HEK293 (cell line): Measurements from ENCODE around the gene ABCC11.
A peak's percentile ranks its signal among the peaks of the same experiment; 100 is the strongest.

Experiments
- CTCF ChIA-PET: fragments of 350-600 bp; formaldehyde crosslinking; extraction: SDS; loops from one replicate; lab custom pipeline; 2021; ENCODE audit warnings: antibody characterized with exemption; lab: Yijun Ruan, JAX
- POLR2A ChIA-PET: fragments of 300-600 bp; formaldehyde crosslinking; extraction: SDS; loops from one replicate; lab custom pipeline; 2020; ENCODE audit warnings: antibody characterized with exemption, inconsistent platforms; lab: Yijun Ruan, JAX
- H3K27ac ChIP-seq: fragments of 200-500 bp; sonication (Bioruptor generic); 2 replicates; pipeline ENCODE4 v1.5.1; 2014; ENCODE audit warnings: low read depth, low read length, control low read depth, inconsistent platforms; ENCODE audit errors: extremely low read depth
- H3K36me3 ChIP-seq, 2 experiments: fragments of 200-500 bp in 1 of 2; sonication (Bioruptor generic) in 1 of 2; 1 replicate in 1 of 2; 2 replicates in 1 of 2; pipeline ENCODE4 v1.5.1; 2014 to 2017; ENCODE audit warnings: inconsistent platforms in 2 of 2, low read length in 2 of 2; ENCODE audit not compliant: control insufficient read depth in 2 of 2, insufficient read depth in 1 of 2
- H3K4me1 ChIP-seq: fragments of 200-500 bp; sonication (Bioruptor generic); 2 replicates; pipeline ENCODE4 v1.5.1; 2014; ENCODE audit warnings: mild to moderate bottlenecking, low read length, inconsistent platforms; ENCODE audit not compliant: control insufficient read depth, insufficient read depth
- H3K4me3 ChIP-seq: 2 replicates; pipeline ENCODE4 v1.5.1; 2011; ENCODE audit warnings: low read depth, mild to moderate bottlenecking, control low read depth, low read length, moderate library complexity
- H3K9me3 ChIP-seq: fragments of 200-500 bp; sonication (Bioruptor generic); 2 replicates; pipeline ENCODE4 v1.5.1; 2014; ENCODE audit warnings: low read depth, low read length, inconsistent platforms; ENCODE audit not compliant: control insufficient read depth, insufficient read depth
- GFI1B ChIP-seq: fragments of 450-650 bp; formaldehyde crosslinking; IDR thresholded peaks from 2 replicates; pipeline ENCODE4 v1.5.1; 2016; ENCODE audit warnings: missing biosample characterization, missing genetic modification characterization
- GLI2 ChIP-seq: fragments of 450-650 bp; formaldehyde crosslinking; IDR thresholded peaks from 2 replicates; pipeline ENCODE4; 2017; ENCODE audit warnings: missing biosample characterization, missing genetic modification characterization, low read depth, borderline replicate concordance
- GLIS1 ChIP-seq: fragments of 450-650 bp; formaldehyde crosslinking; IDR thresholded peaks from 2 replicates; pipeline ENCODE4 v1.5.1; 2016; ENCODE audit warnings: missing biosample characterization, missing genetic modification characterization
- HOXD13 ChIP-seq: sonication (generic); formaldehyde crosslinking; IDR thresholded peaks from 2 replicates; pipeline ENCODE4 v1.8.0; 2022; ENCODE audit warnings: missing genetic modification reagents, borderline replicate concordance
- IKZF3 ChIP-seq: fragments of 450-650 bp; IDR thresholded peaks from 2 replicates; pipeline ENCODE4 v1.5.0; 2018; ENCODE audit warnings: missing biosample characterization, mild to moderate bottlenecking, missing genetic modification characterization, moderate library complexity
- KLF1 ChIP-seq: fragments of 450-650 bp; formaldehyde crosslinking; IDR thresholded peaks from 2 replicates; pipeline ENCODE4 v1.5.1; 2016; ENCODE audit warnings: missing biosample characterization, missing genetic modification characterization
- PRDM1 ChIP-seq: fragments of 450-650 bp; formaldehyde crosslinking; IDR thresholded peaks from 2 replicates; pipeline ENCODE4; 2016; ENCODE audit warnings: missing biosample characterization, missing genetic modification characterization
- TCF7L2 ChIP-seq: IDR thresholded peaks from 2 replicates; pipeline ENCODE4 v1.6.1; 2011; ENCODE audit warnings: low read depth, mild to moderate bottlenecking, inconsistent platforms, low read length, moderate library complexity, borderline replicate concordance
- ZFP37 ChIP-seq: fragments of 450-650 bp; formaldehyde crosslinking; IDR thresholded peaks from 2 replicates; pipeline ENCODE4 v1.5.1; 2016; ENCODE audit warnings: missing biosample characterization, missing genetic modification characterization
- ZIC2 ChIP-seq: fragments of 450-650 bp; formaldehyde crosslinking; IDR thresholded peaks from 2 replicates; pipeline ENCODE4 v1.5.1; 2016; ENCODE audit warnings: missing biosample characterization, missing genetic modification characterization
- ZNF114 ChIP-seq: fragments of 450-650 bp; formaldehyde crosslinking; IDR thresholded peaks from 2 replicates; pipeline ENCODE4 v1.5.0; 2017; ENCODE audit warnings: missing biosample characterization, missing genetic modification characterization
- ZNF155 ChIP-seq: fragments of 450-650 bp; formaldehyde crosslinking; IDR thresholded peaks from 2 replicates; pipeline ENCODE4 v1.5.1; 2016; ENCODE audit warnings: missing biosample characterization, missing genetic modification characterization
- ZNF184 ChIP-seq: fragments of 450-650 bp; IDR thresholded peaks from 2 replicates; pipeline ENCODE4 v1.5.1; 2018; ENCODE audit warnings: missing biosample characterization, mild to moderate bottlenecking, missing genetic modification characterization
- ZNF211 ChIP-seq: fragments of 450-650 bp; formaldehyde crosslinking; IDR thresholded peaks from 2 replicates; pipeline ENCODE4 v1.5.1; 2016; ENCODE audit warnings: low read depth, missing biosample characterization, missing genetic modification characterization
- ZNF214 ChIP-seq: fragments of 450-650 bp; formaldehyde crosslinking; IDR thresholded peaks from 2 replicates; pipeline ENCODE4 v1.5.1; 2017; ENCODE audit warnings: missing biosample characterization, mild to moderate bottlenecking, missing genetic modification characterization, borderline replicate concordance
- ZNF23 ChIP-seq: fragments of 450-650 bp; formaldehyde crosslinking; IDR thresholded peaks from 2 replicates; pipeline ENCODE4 v1.5.1; 2016; ENCODE audit warnings: missing biosample characterization, missing genetic modification characterization, borderline replicate concordance
- ZNF335 ChIP-seq: fragments of 450-650 bp; formaldehyde crosslinking; conservative IDR thresholded peaks from 2 replicates; pipeline ENCODE4 v1.5.1; 2016; ENCODE audit warnings: missing biosample characterization, missing genetic modification characterization
- ZNF37A ChIP-seq: fragments of 450-650 bp; IDR thresholded peaks from 2 replicates; pipeline ENCODE4 v1.5.1; 2018; ENCODE audit warnings: missing biosample characterization, missing genetic modification characterization
- ZNF391 ChIP-seq: fragments of 450-650 bp; formaldehyde crosslinking; IDR thresholded peaks from 2 replicates; pipeline ENCODE4 v1.5.1; 2016; ENCODE audit warnings: low read depth, missing biosample characterization, missing genetic modification characterization, borderline replicate concordance
- ZNF394 ChIP-seq: fragments of 450-650 bp; formaldehyde crosslinking; IDR thresholded peaks from 2 replicates; pipeline ENCODE4 v1.5.1; 2016; ENCODE audit warnings: missing biosample characterization, missing genetic modification characterization, mild to moderate bottlenecking, moderate library complexity, borderline replicate concordance
- ZNF529 ChIP-seq: fragments of 450-650 bp; formaldehyde crosslinking; IDR thresholded peaks from 2 replicates; pipeline ENCODE4 v1.5.1; 2017; ENCODE audit warnings: missing genetic modification characterization, missing biosample characterization; ENCODE audit not compliant: insufficient replicate concordance
- ZNF600 ChIP-seq: fragments of 450-650 bp; formaldehyde crosslinking; IDR thresholded peaks from 2 replicates; pipeline ENCODE4 v1.5.1; 2016; ENCODE audit warnings: missing biosample characterization, missing genetic modification characterization
- ZNF610 ChIP-seq: fragments of 450-650 bp; formaldehyde crosslinking; IDR thresholded peaks from 2 replicates; pipeline ENCODE4 v1.5.1; 2016; ENCODE audit warnings: missing biosample characterization, missing genetic modification characterization, borderline replicate concordance
- ZNF660 ChIP-seq: fragments of 450-650 bp; IDR thresholded peaks from 2 replicates; pipeline ENCODE4 v1.5.1; 2018; ENCODE audit warnings: missing biosample characterization, mild to moderate bottlenecking, missing genetic modification characterization
- ZNF76 ChIP-seq: fragments of 450-650 bp; formaldehyde crosslinking; IDR thresholded peaks from 2 replicates; pipeline ENCODE4; 2016; ENCODE audit warnings: low read depth, missing biosample characterization, missing genetic modification characterization, borderline replicate concordance
- ZSCAN30 ChIP-seq: fragments of 450-650 bp; IDR thresholded peaks from 2 replicates; pipeline ENCODE4 v1.5.1; 2018; ENCODE audit warnings: missing biosample characterization, mild to moderate bottlenecking, missing genetic modification characterization, moderate library complexity
- TF ChIP-seq, protein P1 (sequence below): fragments of 450-650 bp; IDR thresholded peaks from 2 replicates; pipeline ENCODE4 v1.5.1; 2018; ENCODE audit warnings: missing biosample characterization, mild to moderate bottlenecking, missing genetic modification characterization
- TF ChIP-seq, protein P2 (sequence below): fragments of 450-650 bp; formaldehyde crosslinking; IDR thresholded peaks from 2 replicates; pipeline ENCODE4 v1.5.1; 2016; ENCODE audit warnings: missing biosample characterization, missing genetic modification characterization
- TF ChIP-seq, protein P3 (sequence below): fragments of 450-650 bp; formaldehyde crosslinking; IDR thresholded peaks from 2 replicates; pipeline ENCODE4 v1.5.1; 2016; ENCODE audit warnings: missing biosample characterization, missing genetic modification characterization
- TF ChIP-seq, protein P4 (sequence below): fragments of 450-650 bp; formaldehyde crosslinking; IDR thresholded peaks from 2 replicates; pipeline ENCODE4 v1.5.1; 2016; ENCODE audit warnings: missing biosample characterization, missing genetic modification characterization

The ABCC11 gene

DNA sequence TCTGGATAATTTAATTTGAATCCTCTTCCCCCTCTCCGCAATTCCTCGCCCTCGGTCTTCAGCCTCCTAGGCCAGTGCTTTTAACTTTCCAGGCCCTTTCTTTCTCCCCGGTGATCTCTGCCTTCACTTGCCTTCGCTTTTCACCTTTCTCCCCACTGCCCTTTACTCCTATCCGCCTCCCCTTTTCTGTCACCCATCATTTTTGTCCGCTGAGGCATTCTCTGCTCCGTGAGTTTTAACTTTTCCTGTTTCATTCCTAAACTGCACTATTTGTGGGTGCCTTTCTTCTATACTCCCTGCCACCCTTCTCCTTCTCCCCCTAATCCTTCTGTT is 2.5 kb downstream of the ABCC11 start:
- POLR2A ChIA-PET, result no interaction called here
- no peak for TF ChIP-seq ZNF23 (tag by site-specific recombination)
- TF ChIP-seq ZNF214 (tag by site-specific recombination), result no peak
- TF ChIP-seq ZNF610 (tag by site-specific recombination), result no peak
- TF ChIP-seq ZIC2, result no peak
- peak; percentile 99 for TF ChIP-seq PRDM1 (tag by site-specific recombination)
- TF ChIP-seq TCF7L2, result no peak
- TF ChIP-seq, protein P1, sequence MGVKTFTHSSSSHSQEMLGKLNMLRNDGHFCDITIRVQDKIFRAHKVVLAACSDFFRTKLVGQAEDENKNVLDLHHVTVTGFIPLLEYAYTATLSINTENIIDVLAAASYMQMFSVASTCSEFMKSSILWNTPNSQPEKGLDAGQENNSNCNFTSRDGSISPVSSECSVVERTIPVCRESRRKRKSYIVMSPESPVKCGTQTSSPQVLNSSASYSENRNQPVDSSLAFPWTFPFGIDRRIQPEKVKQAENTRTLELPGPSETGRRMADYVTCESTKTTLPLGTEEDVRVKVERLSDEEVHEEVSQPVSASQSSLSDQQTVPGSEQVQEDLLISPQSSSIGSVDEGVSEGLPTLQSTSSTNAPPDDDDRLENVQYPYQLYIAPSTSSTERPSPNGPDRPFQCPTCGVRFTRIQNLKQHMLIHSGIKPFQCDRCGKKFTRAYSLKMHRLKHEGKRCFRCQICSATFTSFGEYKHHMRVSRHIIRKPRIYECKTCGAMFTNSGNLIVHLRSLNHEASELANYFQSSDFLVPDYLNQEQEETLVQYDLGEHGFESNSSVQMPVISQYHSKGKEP (tag by site-specific recombination), result no peak
- TF ChIP-seq ZNF660 (tag by site-specific recombination), result no peak
- TF ChIP-seq ZNF335, result peak; percentile 35; the same call in 1 of the 2 replicates
- TF ChIP-seq ZNF211, result no peak
- TF ChIP-seq ZNF155, result no peak
- TF ChIP-seq ZNF600 (tag by site-specific recombination), result no peak
- TF ChIP-seq ZNF391 (tag by site-specific recombination), result no peak
- no peak for TF ChIP-seq ZNF37A
- TF ChIP-seq, all 188 proteins: peak for 2
- Histone ChIP-seq H3K4me1 (peaks cover 2% of the 10 kb centered on the region), H3K27ac (peak overlapping the region; percentile 94), H3K9me3 (no peaks in the 10 kb centered on the region), H3K4me3 (peak overlapping the region; percentile 82), H3K36me3 (no peaks in the 10 kb centered on the region; a peak in 1 of 3 replicates)
- CTCF ChIA-PET, result interaction anchor here (0.5 to 0.8 kb wide), 3 partner anchors 12 to 796 kb away, joined by 3 to 5 read pairs (median 3); no protein-coding TSS in a partner anchor

DNA sequence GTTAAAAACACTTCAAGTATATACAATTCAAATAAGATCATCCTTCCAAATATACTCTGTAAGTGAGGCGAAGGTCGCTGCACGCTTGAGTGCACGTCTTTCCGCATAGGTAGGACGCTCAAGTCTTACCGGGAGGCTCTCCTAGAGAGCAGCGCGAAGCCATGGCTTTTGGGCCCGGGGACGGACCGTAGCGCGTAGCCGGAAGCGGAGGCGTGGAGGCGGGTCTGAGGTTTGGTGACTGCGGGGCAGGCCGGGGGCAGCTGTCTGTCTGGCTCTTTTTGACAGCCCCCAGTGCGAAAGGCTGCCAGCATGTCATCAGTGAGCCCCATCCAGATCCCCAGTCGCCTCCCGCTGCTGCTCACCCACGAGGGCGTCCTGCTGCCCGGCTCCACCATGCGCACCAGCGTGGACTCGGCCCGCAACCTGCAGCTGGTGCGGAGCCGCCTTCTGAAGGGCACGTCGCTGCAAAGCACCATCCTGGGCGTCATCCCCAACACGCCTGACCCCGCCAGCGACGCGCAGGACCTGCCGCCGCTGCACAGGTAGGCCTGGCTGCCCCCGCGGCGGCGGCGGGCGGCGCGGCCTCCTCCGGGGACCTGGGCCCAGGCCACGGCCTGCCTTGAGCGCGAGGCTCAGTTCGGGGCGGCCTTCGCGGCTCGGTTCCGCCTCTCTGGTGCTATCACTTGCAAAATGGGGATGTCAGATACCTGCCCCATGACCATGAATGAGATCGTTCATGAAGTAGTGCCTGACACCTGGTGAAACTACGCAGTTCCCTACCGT is 3.1 kb downstream of the ABCC11 start, which contains the start of gene LONP2:
Gene LONP2, plus strand, starts transcription at position 221 of the 783 bp plus-strand sequence. Its CDS starts 89 bp downstream, at position 310.
- Histone ChIP-seq H3K27ac (peak within 1 kb of the TSS; percentile 94), H3K36me3 (no peaks in the 10 kb centered on the region; a peak in 1 of 3 replicates), H3K4me1 (peaks cover 2% of the 10 kb centered on the region), H3K4me3 (peak within 1 kb of the TSS; percentile 82), H3K9me3 (no peaks in the 10 kb centered on the region)
- CTCF ChIA-PET, result interaction anchor here (0.5 to 1.1 kb wide), 3 partner anchors 13 to 797 kb away, joined by 3 to 5 read pairs (median 3); no protein-coding TSS in a partner anchor
- POLR2A ChIA-PET, result no interaction called here
- TF ChIP-seq ZNF529 (no peak), ZNF394 (tag by site-specific recombination) (peak; percentile 36; the same call in 1 of the 2 replicates), GLI2 (no peak), ZNF184 (tag by site-specific recombination) (0 out of 2 replicates have a peak, but pooled peaks have one; percentile 25), GFI1B (tag by site-specific recombination) (no peak), ZFP37 (tag by site-specific recombination) (no peak), IKZF3 (tag by site-specific recombination) (no peak), KLF1 (tag by site-specific recombination) (peak; percentile 47), GLIS1 (tag by site-specific recombination) (peak; percentile 51; the same call in 1 of the 2 replicates), ZNF76 (tag by site-specific recombination) (peak; percentile 76), ZNF114 (tag by site-specific recombination) (no peak), HOXD13 (0 out of 2 replicates have a peak, but pooled peaks have one; percentile 38), ZSCAN30 (peak; percentile 21; the same call in 1 of the 2 replicates)
- TF ChIP-seq, protein P2, sequence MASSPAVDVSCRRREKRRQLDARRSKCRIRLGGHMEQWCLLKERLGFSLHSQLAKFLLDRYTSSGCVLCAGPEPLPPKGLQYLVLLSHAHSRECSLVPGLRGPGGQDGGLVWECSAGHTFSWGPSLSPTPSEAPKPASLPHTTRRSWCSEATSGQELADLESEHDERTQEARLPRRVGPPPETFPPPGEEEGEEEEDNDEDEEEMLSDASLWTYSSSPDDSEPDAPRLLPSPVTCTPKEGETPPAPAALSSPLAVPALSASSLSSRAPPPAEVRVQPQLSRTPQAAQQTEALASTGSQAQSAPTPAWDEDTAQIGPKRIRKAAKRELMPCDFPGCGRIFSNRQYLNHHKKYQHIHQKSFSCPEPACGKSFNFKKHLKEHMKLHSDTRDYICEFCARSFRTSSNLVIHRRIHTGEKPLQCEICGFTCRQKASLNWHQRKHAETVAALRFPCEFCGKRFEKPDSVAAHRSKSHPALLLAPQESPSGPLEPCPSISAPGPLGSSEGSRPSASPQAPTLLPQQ, result 0 out of 2 replicates have a peak, but pooled peaks have one; percentile 60
- TF ChIP-seq, protein P3, sequence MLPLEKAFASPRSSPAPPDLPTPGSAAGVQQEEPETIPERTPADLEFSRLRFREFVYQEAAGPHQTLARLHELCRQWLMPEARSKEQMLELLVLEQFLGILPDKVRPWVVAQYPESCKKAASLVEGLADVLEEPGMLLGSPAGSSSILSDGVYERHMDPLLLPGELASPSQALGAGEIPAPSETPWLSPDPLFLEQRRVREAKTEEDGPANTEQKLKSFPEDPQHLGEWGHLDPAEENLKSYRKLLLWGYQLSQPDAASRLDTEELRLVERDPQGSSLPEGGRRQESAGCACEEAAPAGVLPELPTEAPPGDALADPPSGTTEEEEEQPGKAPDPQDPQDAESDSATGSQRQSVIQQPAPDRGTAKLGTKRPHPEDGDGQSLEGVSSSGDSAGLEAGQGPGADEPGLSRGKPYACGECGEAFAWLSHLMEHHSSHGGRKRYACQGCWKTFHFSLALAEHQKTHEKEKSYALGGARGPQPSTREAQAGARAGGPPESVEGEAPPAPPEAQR, result no peak
- TF ChIP-seq, protein P4, sequence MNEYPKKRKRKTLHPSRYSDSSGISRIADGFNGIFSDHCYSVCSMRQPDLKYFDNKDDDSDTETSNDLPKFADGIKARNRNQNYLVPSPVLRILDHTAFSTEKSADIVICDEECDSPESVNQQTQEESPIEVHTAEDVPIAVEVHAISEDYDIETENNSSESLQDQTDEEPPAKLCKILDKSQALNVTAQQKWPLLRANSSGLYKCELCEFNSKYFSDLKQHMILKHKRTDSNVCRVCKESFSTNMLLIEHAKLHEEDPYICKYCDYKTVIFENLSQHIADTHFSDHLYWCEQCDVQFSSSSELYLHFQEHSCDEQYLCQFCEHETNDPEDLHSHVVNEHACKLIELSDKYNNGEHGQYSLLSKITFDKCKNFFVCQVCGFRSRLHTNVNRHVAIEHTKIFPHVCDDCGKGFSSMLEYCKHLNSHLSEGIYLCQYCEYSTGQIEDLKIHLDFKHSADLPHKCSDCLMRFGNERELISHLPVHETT (tag by site-specific recombination), result peak; percentile 65; the same call in 1 of the 2 replicates
